GM23338 (cell line): ENCODE data around the gene MCM3AP. TPM values are rescaled to one million over a fixed set of nuclear protein-coding genes. Genes with fewer than 3 reads are reported as not detected.

Experiments
- ATAC-seq: fragments of 200-7000 bp; cut with Tn5 transposase; 3 replicates; pipeline ENCODE4 v1.9.1; 2020
- DNase-seq: peaks from one replicate; pipeline ENCODE4 v3.0.0-alpha.2; 2015; ENCODE audit warnings: low spot score
- H2AFZ ChIP-seq: fragments of 200-600 bp; sonication (generic); 2 replicates; pipeline ENCODE4 v1.8.0; 2016; ENCODE audit warnings: antibody characterized with exemption, mild to moderate bottlenecking, moderate library complexity
- H3F3A ChIP-seq: fragments of 200-600 bp; sonication (generic); replicated peaks from 2 replicates; pipeline ENCODE4 v1.8.0; 2017; ENCODE audit warnings: antibody characterized with exemption, mixed run types, low read depth
- H3K27ac ChIP-seq: fragments of 200-600 bp; sonication (generic); 2 replicates; pipeline ENCODE4 v1.6.1; 2016; ENCODE audit warnings: low read depth
- H3K27me3 ChIP-seq: fragments of 200-600 bp; sonication (generic); 2 replicates; pipeline ENCODE4 v1.8.0; 2016; ENCODE audit warnings: mild to moderate bottlenecking, mixed run types, moderate library complexity; ENCODE audit not compliant: insufficient read depth
- H3K36me3 ChIP-seq: fragments of 200-600 bp; sonication (generic); 2 replicates; pipeline ENCODE4 v1.8.0; 2016; ENCODE audit warnings: mild to moderate bottlenecking; ENCODE audit not compliant: insufficient read depth
- H3K4me1 ChIP-seq: fragments of 200-600 bp; sonication (generic); 2 replicates; pipeline ENCODE4 v1.8.0; 2016; ENCODE audit warnings: mild to moderate bottlenecking, moderate library complexity; ENCODE audit not compliant: insufficient read depth
- H3K4me2 ChIP-seq: fragments of 200-600 bp; sonication (generic); 2 replicates; pipeline ENCODE4 v1.7.1; 2017; ENCODE audit warnings: mixed run types
- H3K4me3 ChIP-seq: fragments of 200-600 bp; sonication (generic); 2 replicates; pipeline ENCODE4 v1.6.1; 2016; ENCODE audit warnings: mixed run types
- H3K79me2 ChIP-seq: fragments of 200-600 bp; sonication (generic); replicated peaks from 2 replicates; pipeline ENCODE4 v1.8.0; 2017; ENCODE audit warnings: mild to moderate bottlenecking; ENCODE audit not compliant: insufficient read depth
- H3K9me2 ChIP-seq: fragments of 200-600 bp; sonication (generic); 2 replicates; pipeline ENCODE4 v1.8.0; 2017; ENCODE audit not compliant: insufficient read depth
- H4K20me1 ChIP-seq: fragments of 200-600 bp; sonication (generic); replicated peaks from 2 replicates; pipeline ENCODE4 v1.8.0; 2017; ENCODE audit warnings: mild to moderate bottlenecking; ENCODE audit not compliant: insufficient read depth
- H3K27ac Mint-ChIP-seq: 2 replicates; pipeline ENCODE4 v1.8.0; 2020; ENCODE audit warnings: inconsistent platforms, mild to moderate bottlenecking, moderate library complexity, mixed read lengths
- H3K27me3 Mint-ChIP-seq: 3 replicates; pipeline ENCODE4 v1.8.0; 2022; ENCODE audit warnings: low read depth, mild to moderate bottlenecking, moderate library complexity, mixed read lengths, inconsistent platforms; ENCODE audit not compliant: insufficient read depth, poor library complexity
- H3K36me3 Mint-ChIP-seq: 3 replicates; pipeline ENCODE4 v1.8.0; 2021; ENCODE audit warnings: low read depth, mild to moderate bottlenecking, inconsistent platforms, moderate library complexity, mixed read lengths
- H3K4me1 Mint-ChIP-seq: 3 replicates; pipeline ENCODE4 v1.8.0; 2020; ENCODE audit warnings: mild to moderate bottlenecking, inconsistent platforms, mixed read lengths
- H3K4me3 Mint-ChIP-seq: 3 replicates; pipeline ENCODE4 v1.8.0; 2021; ENCODE audit warnings: moderate library complexity, mild to moderate bottlenecking, inconsistent platforms, mixed read lengths
- H3K9me3 Mint-ChIP-seq: 3 replicates; pipeline ENCODE4 v1.8.0; 2020; ENCODE audit warnings: moderate library complexity, mild to moderate bottlenecking, inconsistent platforms, mixed read lengths
- CREB1 ChIP-seq: fragments of 250-450 bp; sonication (Bioruptor Pico); IDR thresholded peaks from 2 replicates; pipeline ENCODE4 v1.5.0; 2020; ENCODE audit warnings: low read depth, mild to moderate bottlenecking, moderate library complexity
- EZH2 ChIP-seq: fragments of 200-600 bp; sonication (generic); IDR thresholded peaks from one replicate; pipeline ENCODE4 v1.8.0; 2017; ENCODE audit warnings: antibody characterized with exemption, mild to moderate bottlenecking, low read depth; ENCODE audit not compliant: unreplicated experiment
- EZH2phosphoT487 ChIP-seq: fragments of 200-600 bp; sonication (generic); IDR thresholded peaks from one replicate; pipeline ENCODE4 v1.8.1; 2018; ENCODE audit warnings: antibody characterized with exemption; ENCODE audit not compliant: unreplicated experiment
- JUNB ChIP-seq: IDR thresholded peaks from one replicate; pipeline ENCODE4 v1.6.1; 2016; ENCODE audit warnings: antibody characterized with exemption; ENCODE audit not compliant: unreplicated experiment
- NANOG ChIP-seq: IDR thresholded peaks from 2 replicates; pipeline ENCODE4 v1.6.1; 2016; ENCODE audit warnings: antibody characterized with exemption, borderline replicate concordance
- POLR2AphosphoS5 ChIP-seq: IDR thresholded peaks from 2 replicates; pipeline ENCODE4 v1.6.1; 2016; ENCODE audit warnings: antibody characterized with exemption, low read depth
- STAT1 ChIP-seq: IDR thresholded peaks from one replicate; pipeline ENCODE4 v1.6.1; 2016; ENCODE audit warnings: antibody characterized with exemption; ENCODE audit not compliant: unreplicated experiment
- ZNF114 ChIP-seq: fragments of 250-450 bp; sonication (Bioruptor Pico); IDR thresholded peaks from 2 replicates; pipeline ENCODE4 v1.5.0; 2020; ENCODE audit warnings: mild to moderate bottlenecking, moderate library complexity
- ZNF331 ChIP-seq: fragments of 250-450 bp; sonication (Bioruptor Pico); IDR thresholded peaks from 2 replicates; pipeline ENCODE4 v1.5.0; 2020; ENCODE audit warnings: low read depth, mild to moderate bottlenecking, moderate library complexity
- polyA plus RNA-seq: library from polyadenylated mRNA; unstranded; fragments of >200 nt; fragmentation: Nextera tagmentation; extraction: Ambion mirVana; gene quantifications from 2 replicates; pipeline ENCODE4 v1.2.1, GENCODE V29; 2016
- total RNA-seq: library from RNA; depleted of rRNA; stranded (reverse); fragments of >200 nt; shearing (Covaris generic); gene quantifications from 2 replicates; pipeline ENCODE4 v1.2.3, GENCODE V29; 2014
- TF ChIP-seq, protein P1 (sequence below): IDR thresholded peaks from 2 replicates; pipeline ENCODE4 v1.6.1; 2016; ENCODE audit warnings: antibody characterized with exemption
- TF ChIP-seq, protein P2 (sequence below): IDR thresholded peaks from one replicate; pipeline ENCODE4 v1.6.1; 2018; ENCODE audit warnings: antibody characterized with exemption; ENCODE audit not compliant: unreplicated experiment

MCM3AP gene
- total and polyA plus RNA-seq, 2 experiments from 2014 or later, result 39.2 to 123 TPM

DNA sequence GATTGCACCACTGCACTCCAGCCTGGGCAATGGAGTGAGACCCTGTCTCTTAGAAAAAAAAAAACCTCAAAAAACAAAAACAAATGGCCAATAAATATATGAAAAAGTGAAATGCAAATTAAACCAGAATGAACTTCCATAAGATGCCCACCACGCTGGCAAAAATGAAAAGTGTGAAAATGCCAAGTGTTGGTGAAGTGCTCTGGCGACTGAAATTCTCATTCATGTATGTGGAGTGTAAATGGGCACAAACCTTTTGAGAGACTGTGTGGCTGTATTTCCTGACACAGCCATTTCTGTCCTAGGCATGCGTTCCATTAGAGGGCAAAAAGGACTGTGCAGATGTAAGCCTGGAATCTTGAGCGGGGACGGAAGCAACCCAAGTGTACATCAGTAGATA is 19.0 kb upstream of the MCM3AP start:
- Mint-ChIP-seq H3K4me1 (no peaks in the 10 kb centered on the region), H3K9me3 (peaks cover 5% of the 10 kb centered on the region; the same call in 2 of the 3 replicates), H3K36me3 (peaks cover 69% of the 10 kb centered on the region), H3K27ac (no peak overlapping the region), H3K27me3 (peaks cover 4% of the 10 kb centered on the region), H3K4me3 (no peak overlapping the region)
- peaks cover 3% of the 10 kb centered on the region; the same call in 1 of the 2 replicates for H4K20me1 ChIP-seq
- DNase-seq, result no peak
- H3K4me3 ChIP-seq, result no peak overlapping the region
- no peaks in the 10 kb centered on the region for H3K79me2 ChIP-seq
- H3K36me3 ChIP-seq, result peaks cover 21% of the 10 kb centered on the region; the same call in 1 of the 2 replicates
- no peaks in the 10 kb centered on the region for H3K27me3 ChIP-seq
- TF ChIP-seq, protein P1, sequence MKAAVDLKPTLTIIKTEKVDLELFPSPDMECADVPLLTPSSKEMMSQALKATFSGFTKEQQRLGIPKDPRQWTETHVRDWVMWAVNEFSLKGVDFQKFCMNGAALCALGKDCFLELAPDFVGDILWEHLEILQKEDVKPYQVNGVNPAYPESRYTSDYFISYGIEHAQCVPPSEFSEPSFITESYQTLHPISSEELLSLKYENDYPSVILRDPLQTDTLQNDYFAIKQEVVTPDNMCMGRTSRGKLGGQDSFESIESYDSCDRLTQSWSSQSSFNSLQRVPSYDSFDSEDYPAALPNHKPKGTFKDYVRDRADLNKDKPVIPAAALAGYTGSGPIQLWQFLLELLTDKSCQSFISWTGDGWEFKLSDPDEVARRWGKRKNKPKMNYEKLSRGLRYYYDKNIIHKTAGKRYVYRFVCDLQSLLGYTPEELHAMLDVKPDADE, result no peak
- TF ChIP-seq STAT1 (no peak), EZH2 (no peak), EZH2phosphoT487 (no peak)
- no peaks in the 10 kb centered on the region for H3K4me1 ChIP-seq
- H3K9me2 ChIP-seq, result no peaks in the 10 kb centered on the region
- H2AFZ ChIP-seq, result no peak overlapping the region
- H3K27ac ChIP-seq, result no peak overlapping the region
- H3F3A ChIP-seq, result no peaks in the 10 kb centered on the region
- ATAC-seq, result no peak
- no peak overlapping the region for H3K4me2 ChIP-seq

DNA sequence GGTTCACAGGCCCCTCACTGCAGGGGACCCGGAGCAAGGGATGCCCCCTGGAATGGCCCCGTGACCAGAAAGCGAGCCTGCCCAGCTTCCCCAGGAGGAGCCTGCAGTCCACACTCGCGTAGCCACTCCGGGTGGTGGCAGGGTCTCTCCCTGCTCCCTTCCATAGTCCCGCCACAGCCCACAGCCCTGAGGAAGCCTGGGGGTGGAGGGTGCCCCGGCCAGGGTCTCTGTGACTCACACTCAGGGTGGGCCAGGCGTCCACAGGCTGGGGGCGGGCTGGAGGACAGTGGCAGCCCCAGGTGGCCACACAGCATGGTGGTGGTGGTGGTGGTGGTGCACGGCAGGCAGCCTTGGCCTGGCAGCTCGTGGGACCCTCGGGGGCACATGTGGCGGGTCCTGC is 16.3 kb upstream of the MCM3AP start:
- Histone ChIP-seq H3K4me3 (no peak overlapping the region), H3F3A (no peaks in the 10 kb centered on the region; the same call in 1 of the 2 replicates), H3K27me3 (peaks cover 8% of the 10 kb centered on the region), H3K9me2 (no peaks in the 10 kb centered on the region), H3K27ac (no peak overlapping the region), H4K20me1 (peaks cover 3% of the 10 kb centered on the region; the same call in 1 of the 2 replicates), H3K79me2 (no peaks in the 10 kb centered on the region), H3K4me1 (no peaks in the 10 kb centered on the region), H3K4me2 (no peak overlapping the region), H2AFZ (no peak overlapping the region), H3K36me3 (peaks cover 11% of the 10 kb centered on the region; the same call in 1 of the 2 replicates)
- no peak overlapping the region for H3K4me3 Mint-ChIP-seq
- no peak overlapping the region for H3K27ac Mint-ChIP-seq
- peaks cover 2% of the 10 kb centered on the region; the same call in 2 of the 3 replicates for H3K4me1 Mint-ChIP-seq
- no peak for DNase-seq
- no peak for ATAC-seq
- peaks cover 16% of the 10 kb centered on the region; the same call in 2 of the 3 replicates for H3K9me3 Mint-ChIP-seq
- H3K36me3 Mint-ChIP-seq, result peaks cover 63% of the 10 kb centered on the region
- H3K27me3 Mint-ChIP-seq, result peaks cover 19% of the 10 kb centered on the region
- no peak for TF ChIP-seq POLR2AphosphoS5
- TF ChIP-seq, protein P1, result no peak
- TF ChIP-seq EZH2phosphoT487, result no peak
- no peak for TF ChIP-seq JUNB
- no peak for TF ChIP-seq CREB1 (CRISPR knock-in tag)
- TF ChIP-seq NANOG, result no peak
- TF ChIP-seq STAT1, result no peak
- no peak for TF ChIP-seq ZNF114 (CRISPR knock-in tag)
- no peak for TF ChIP-seq ZNF331
- no peak for TF ChIP-seq EZH2
- TF ChIP-seq, protein P2, sequence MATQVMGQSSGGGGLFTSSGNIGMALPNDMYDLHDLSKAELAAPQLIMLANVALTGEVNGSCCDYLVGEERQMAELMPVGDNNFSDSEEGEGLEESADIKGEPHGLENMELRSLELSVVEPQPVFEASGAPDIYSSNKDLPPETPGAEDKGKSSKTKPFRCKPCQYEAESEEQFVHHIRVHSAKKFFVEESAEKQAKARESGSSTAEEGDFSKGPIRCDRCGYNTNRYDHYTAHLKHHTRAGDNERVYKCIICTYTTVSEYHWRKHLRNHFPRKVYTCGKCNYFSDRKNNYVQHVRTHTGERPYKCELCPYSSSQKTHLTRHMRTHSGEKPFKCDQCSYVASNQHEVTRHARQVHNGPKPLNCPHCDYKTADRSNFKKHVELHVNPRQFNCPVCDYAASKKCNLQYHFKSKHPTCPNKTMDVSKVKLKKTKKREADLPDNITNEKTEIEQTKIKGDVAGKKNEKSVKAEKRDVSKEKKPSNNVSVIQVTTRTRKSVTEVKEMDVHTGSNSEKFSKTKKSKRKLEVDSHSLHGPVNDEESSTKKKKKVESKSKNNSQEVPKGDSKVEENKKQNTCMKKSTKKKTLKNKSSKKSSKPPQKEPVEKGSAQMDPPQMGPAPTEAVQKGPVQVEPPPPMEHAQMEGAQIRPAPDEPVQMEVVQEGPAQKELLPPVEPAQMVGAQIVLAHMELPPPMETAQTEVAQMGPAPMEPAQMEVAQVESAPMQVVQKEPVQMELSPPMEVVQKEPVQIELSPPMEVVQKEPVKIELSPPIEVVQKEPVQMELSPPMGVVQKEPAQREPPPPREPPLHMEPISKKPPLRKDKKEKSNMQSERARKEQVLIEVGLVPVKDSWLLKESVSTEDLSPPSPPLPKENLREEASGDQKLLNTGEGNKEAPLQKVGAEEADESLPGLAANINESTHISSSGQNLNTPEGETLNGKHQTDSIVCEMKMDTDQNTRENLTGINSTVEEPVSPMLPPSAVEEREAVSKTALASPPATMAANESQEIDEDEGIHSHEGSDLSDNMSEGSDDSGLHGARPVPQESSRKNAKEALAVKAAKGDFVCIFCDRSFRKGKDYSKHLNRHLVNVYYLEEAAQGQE, result no peak
